MV-4-11 (cell line): Measurements from ENCODE around the gene NCDN.
"Not testable (repeated sequence)": the region's sequence is repeated elsewhere in the genome, so short reads cannot be mapped to it uniquely, and the experiment has no call there.

Source experiments
- DNase-seq: peaks from one replicate; lab custom pipeline; 2025; lab: John Stamatoyannopoulos, UW

NCDN gene

GRCh38 chr1:35569936-35570335 is 12.3 kb downstream of the NCDN start:
- DNase-seq = no peak

GRCh38 chr1:35570589-35571137 is 13.1 kb downstream of the NCDN start:
- DNase-seq = no peak

GRCh38 chr1:35571263-35571662 is 13.7 kb downstream of the NCDN start:
- no peak for DNase-seq

- DNase-seq = no peak
Observed at GRCh38 chr1:35572296-35572695, 14.7 kb downstream of the NCDN start.

GRCh38 chr1:35573198-35574124 is 15.9 kb downstream of the NCDN start, which contains the start of gene TFAP2E:
Gene TFAP2E, plus strand, starts transcription at chr1:35573314. Its CDS starts 264 bp downstream, at chr1:35573578.
- DNase-seq = peak; percentile 9

- DNase-seq = no peak
Observed at GRCh38 chr1:35574125-35574654, 16.6 kb downstream of the NCDN start.

- peak; percentile 1 for DNase-seq
Observed at GRCh38 chr1:35574655-35575415, 17.2 kb downstream of the NCDN start.

- no peak for DNase-seq
Observed at GRCh38 chr1:35575416-35575958, 17.9 kb downstream of the NCDN start.

- peak; percentile 4 for DNase-seq
Observed at GRCh38 chr1:35576061-35576765, 18.6 kb downstream of the NCDN start.

GRCh38 chr1:35576766-35577070 is 19.1 kb downstream of the NCDN start:
- DNase-seq = not testable (repeated sequence)

GRCh38 chr1:35577071-35577998 is 19.7 kb downstream of the NCDN start:
- peak; percentile 54 for DNase-seq

GRCh38 chr1:35580949-35581388 is 23.4 kb downstream of the NCDN start:
- peak; percentile 66 for DNase-seq

GRCh38 chr1:35581621-35582020 is 24.0 kb downstream of the NCDN start:
- DNase-seq = not testable (repeated sequence)

GRCh38 chr1:35585281-35585680 is 27.7 kb downstream of the NCDN start:
- DNase-seq = no peak

GRCh38 chr1:35585805-35586204 is 28.2 kb downstream of the NCDN start:
- DNase-seq = not testable (repeated sequence)

GRCh38 chr1:35586808-35587207 is 29.2 kb downstream of the NCDN start:
- DNase-seq = no peak

- no peak for DNase-seq
Observed at GRCh38 chr1:35587736-35588135, 30.1 kb downstream of the NCDN start.

- no peak for DNase-seq
Observed at GRCh38 chr1:35588197-35588910, 30.8 kb downstream of the NCDN start.

GRCh38 chr1:35589516-35590427 is 32.2 kb downstream of the NCDN start:
- no peak for DNase-seq
